ENCODE data around the gene CKS1B. TPM values are rescaled to one million over a fixed set of nuclear protein-coding genes. Genes with fewer than 3 reads are reported as not detected.

Gene CKS1B
- total RNA-seq, 1 donor from 2014 or later: 72.4 TPM

- Histone ChIP-seq H3K36me3 (ENCODE audit: control insufficient read depth, insufficient read depth, low read length) (peaks cover 4% of the 10 kb centered on the region), H3K27me3 (ENCODE audit: control insufficient read depth, insufficient read depth, low read length) (no peaks in the 10 kb centered on the region), H3K4me3 (ENCODE audit: low read depth, low read length) (no peak overlapping the region)
- TF ChIP-seq CTCF (IDR thresholded peaks at IDR 0.05; ENCODE audit: insufficient read depth, low read length, poor library complexity, severe bottlenecking): no peak
- DNase-seq (ENCODE audit: low read depth): no peak
These were observed 29.1 kb upstream of the CKS1B start for GRCh38 chr1:154945160-154945961.

GRCh38 chr1:154945962-154946850 lies 28.3 kb upstream of the CKS1B start:
- Histone ChIP-seq H3K36me3 (ENCODE audit: control insufficient read depth, insufficient read depth, low read length) (peaks cover 4% of the 10 kb centered on the region), H3K27me3 (ENCODE audit: control insufficient read depth, insufficient read depth, low read length) (no peaks in the 10 kb centered on the region), H3K4me3 (ENCODE audit: low read depth, low read length) (no peak overlapping the region)
- no peak for DNase-seq (ENCODE audit: low read depth)
- no peak for TF ChIP-seq CTCF (IDR thresholded peaks at IDR 0.05; ENCODE audit: insufficient read depth, low read length, poor library complexity, severe bottlenecking)

GRCh38 chr1:154948079-154948478 lies 26.4 kb upstream of the CKS1B start:
- no peak overlapping the region for H3K4me3 ChIP-seq (ENCODE audit: low read depth, low read length)
- no peaks in the 10 kb centered on the region for H3K27me3 ChIP-seq (ENCODE audit: control insufficient read depth, insufficient read depth, low read length)
- TF ChIP-seq CTCF (IDR thresholded peaks at IDR 0.05; ENCODE audit: insufficient read depth, low read length, poor library complexity, severe bottlenecking): no peak
- peaks cover 4% of the 10 kb centered on the region for H3K36me3 ChIP-seq (ENCODE audit: control insufficient read depth, insufficient read depth, low read length)
- DNase-seq (ENCODE audit: low read depth): no peak

GRCh38 chr1:154951901-154952657 lies 22.4 kb upstream of the CKS1B start:
- no peaks in the 10 kb centered on the region for H3K27me3 ChIP-seq (ENCODE audit: control insufficient read depth, insufficient read depth, low read length)
- no peak overlapping the region for H3K4me3 ChIP-seq (ENCODE audit: low read depth, low read length)
- peaks cover 4% of the 10 kb centered on the region for H3K36me3 ChIP-seq (ENCODE audit: control insufficient read depth, insufficient read depth, low read length)
- TF ChIP-seq CTCF (IDR thresholded peaks at IDR 0.05; ENCODE audit: insufficient read depth, low read length, poor library complexity, severe bottlenecking): no peak
- DNase-seq (ENCODE audit: low read depth): no peak

DNA sequence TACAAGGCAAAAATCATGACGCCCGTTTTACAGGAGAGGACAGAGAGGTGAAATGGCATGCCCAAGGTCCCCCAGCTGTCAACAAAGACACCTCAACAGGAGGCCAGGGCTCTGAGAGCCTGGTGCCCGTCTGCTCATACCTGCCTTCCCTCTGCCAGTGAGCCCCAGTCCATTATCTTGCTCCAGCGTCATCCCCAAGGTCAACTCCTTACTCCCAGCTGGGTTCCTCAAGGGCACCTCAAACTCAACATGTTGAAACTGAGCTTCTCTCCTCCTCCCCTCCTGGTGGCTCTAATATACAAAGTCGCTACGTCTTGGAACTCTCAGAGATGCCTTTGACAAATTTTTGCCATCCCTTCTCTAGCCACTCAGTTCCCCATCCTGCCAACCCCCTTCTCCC lies 21.8 kb upstream of the CKS1B start:
- no peak for TF ChIP-seq CTCF (IDR thresholded peaks at IDR 0.05; ENCODE audit: insufficient read depth, low read length, poor library complexity, severe bottlenecking)
- H3K4me3 ChIP-seq (ENCODE audit: low read depth, low read length): no peak overlapping the region
- no peak for DNase-seq (ENCODE audit: low read depth)
- H3K36me3 ChIP-seq (ENCODE audit: control insufficient read depth, insufficient read depth, low read length): peaks cover 2% of the 10 kb centered on the region
- H3K27me3 ChIP-seq (ENCODE audit: control insufficient read depth, insufficient read depth, low read length): no peaks in the 10 kb centered on the region
